NOMO-1 treated with dmso at 0.1 percent for 144 hours (cell line): ENCODE results near the gene RASGRF2.
"Not testable (repeated sequence)": the region's sequence is repeated elsewhere in the genome, so short reads cannot be mapped to it uniquely, and the experiment has no call there.

Experiments used
- DNase-seq: peaks from one replicate; lab custom pipeline; 2025; ENCODE audit not compliant: unreplicated experiment; lab: John Stamatoyannopoulos, UW

Gene RASGRF2

DNA sequence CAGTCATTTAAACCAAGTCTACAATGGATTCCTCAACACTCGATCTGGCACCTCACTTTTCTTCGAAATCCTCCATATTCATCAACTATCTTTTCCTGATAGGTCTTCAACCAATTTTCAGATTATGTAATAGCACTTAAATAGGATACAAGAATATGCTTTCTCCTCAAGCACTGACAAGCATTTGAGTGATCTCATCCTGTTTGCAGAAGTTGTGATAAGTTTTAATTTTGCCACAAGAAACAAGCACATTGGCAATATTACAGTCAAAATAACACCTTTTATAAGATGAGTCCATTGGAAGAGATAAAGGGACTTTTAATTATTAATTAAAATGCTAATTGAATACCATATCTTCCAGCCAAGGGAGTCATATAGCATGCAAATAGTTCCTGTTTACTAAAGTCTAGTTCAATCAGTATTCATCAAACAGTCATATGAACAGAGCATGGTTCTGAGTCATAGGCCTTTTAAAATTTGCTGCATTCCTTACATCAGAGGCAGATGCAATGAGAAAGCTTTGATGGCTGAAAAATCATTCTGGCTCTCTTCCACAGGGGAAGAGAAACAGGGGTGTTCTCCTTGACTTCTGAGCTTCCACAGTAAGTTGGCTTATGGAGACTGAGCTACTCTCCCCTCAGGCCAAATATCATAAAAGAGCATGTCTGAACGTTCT, 308.5 kb downstream of the RASGRF2 start:
- no peak for DNase-seq

GRCh38 chr5:81269751-81270393, 309.7 kb downstream of the RASGRF2 start:
- no peak for DNase-seq

- DNase-seq: not testable (repeated sequence)
These were observed 310.3 kb downstream of the RASGRF2 start for GRCh38 chr5:81270394-81271027.
